Body of pancreas (tissue), 4 donors: ENCODE data around the gene FAM151A. TPM values are rescaled to one million over a fixed set of nuclear protein-coding genes. Genes with fewer than 3 reads are reported as not detected.

Experiments
- ATAC-seq: fragments of 150-250 bp; one replicate; pipeline ENCODE4 v1.9.1; 2016
- DNase-seq, 4 donors: peaks; one replicate each; pipeline ENCODE4 v3.0.0-alpha.2; 2019
- H3K27ac ChIP-seq, 4 donors: fragments of 200-600 bp; sonication (generic); 1 replicate in 3 of 4; 2 replicates in 1 of 4; pipeline versions ENCODE4 v1.5.1 to v1.6.1; 2016 to 2019; ENCODE audit warnings: mild to moderate bottlenecking in 1 of 4, mixed read lengths in 1 of 4, moderate library complexity in 1 of 4
- H3K27me3 ChIP-seq, 2 donors: fragments of 200-600 bp; sonication (generic); one replicate each; pipeline ENCODE4 v1.6.0; 2016; ENCODE audit warnings: mild to moderate bottlenecking in 1 of 2
- H3K36me3 ChIP-seq, 2 donors: fragments of 200-600 bp; sonication (generic); replicated peaks in 1 of 2; 2 replicates each; pipeline ENCODE4 v1.5.1; 2016; ENCODE audit warnings: low read depth in 2 of 2; ENCODE audit not compliant: insufficient read depth in 1 of 2
- H3K4me1 ChIP-seq: fragments of 200-600 bp; sonication (generic); one replicate; pipeline ENCODE4 v1.6.0; 2016
- H3K4me3 ChIP-seq, 2 donors: fragments of 200-600 bp; sonication (generic); 1 replicate in 1 of 2; 2 replicates in 1 of 2; pipeline ENCODE4 v1.5.1; 2016 to 2019
- H3K9me3 ChIP-seq, 3 donors: fragments of 200-600 bp; sonication (generic); 1 replicate in 2 of 3; 2 replicates in 1 of 3; pipeline ENCODE4 v1.5.1; 2016
- POLR2A ChIP-seq, 3 donors: fragments of 450-650 bp; IDR thresholded peaks; one replicate each; pipeline ENCODE4 v1.6.1; 2016; ENCODE audit warnings: antibody characterized with exemption in 3 of 3, mild to moderate bottlenecking in 2 of 3
- WGBS, 2 donors: methylation state at CpG; one replicate each; pipeline ENCODE4 v1.1.5; 2017; 5-methylcytosine and 5-hydroxymethylcytosine counted together
- intact Hi-C: fragments of 100-400 bp; cut with DNase I; formaldehyde crosslinking; loops from one replicate; pipeline ENCODE4 v1.15.1; 2023
- total RNA-seq, 2 donors: library from RNA; depleted of rRNA; stranded (reverse); fragments of >200 nt; gene quantifications; one replicate each; pipeline ENCODE4 v1.1.0, GENCODE V29; 2016
- TF ChIP-seq, protein P1 (sequence below), 7 experiments: fragments of 450-650 bp in 4 of 7; fragments of 200-600 bp in 3 of 7; sonication (generic) in 3 of 7; IDR thresholded peaks; one replicate each; pipeline ENCODE4 v1.5.1; 2016 to 2019; ENCODE audit warnings: antibody characterized with exemption in 7 of 7

Gene FAM151A
- total RNA-seq, 2 donors from 2014 or later, result not detected

DNA sequence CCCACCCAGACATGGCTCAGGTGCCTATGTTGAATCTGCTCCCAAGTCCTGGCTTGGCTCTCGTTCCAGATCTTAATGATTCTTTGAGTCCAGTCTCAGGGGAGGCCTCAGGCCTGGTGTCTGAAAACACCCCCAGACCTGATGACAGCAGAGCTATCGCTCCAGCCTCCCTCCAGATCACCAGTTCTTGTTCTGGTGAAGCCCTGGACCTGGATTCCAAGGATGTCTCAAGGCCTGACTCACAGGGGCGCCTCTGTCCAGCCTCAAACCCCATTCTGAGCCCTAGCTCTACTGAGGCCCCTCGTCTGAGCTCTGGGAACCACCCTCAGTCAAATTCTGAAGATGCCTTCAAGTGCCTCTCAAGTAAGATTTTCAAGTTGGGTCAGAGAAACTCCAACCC lies 29.7 kb upstream of the FAM151A start:
- no peak overlapping the region for H3K4me3 ChIP-seq
- TF ChIP-seq, protein P1, sequence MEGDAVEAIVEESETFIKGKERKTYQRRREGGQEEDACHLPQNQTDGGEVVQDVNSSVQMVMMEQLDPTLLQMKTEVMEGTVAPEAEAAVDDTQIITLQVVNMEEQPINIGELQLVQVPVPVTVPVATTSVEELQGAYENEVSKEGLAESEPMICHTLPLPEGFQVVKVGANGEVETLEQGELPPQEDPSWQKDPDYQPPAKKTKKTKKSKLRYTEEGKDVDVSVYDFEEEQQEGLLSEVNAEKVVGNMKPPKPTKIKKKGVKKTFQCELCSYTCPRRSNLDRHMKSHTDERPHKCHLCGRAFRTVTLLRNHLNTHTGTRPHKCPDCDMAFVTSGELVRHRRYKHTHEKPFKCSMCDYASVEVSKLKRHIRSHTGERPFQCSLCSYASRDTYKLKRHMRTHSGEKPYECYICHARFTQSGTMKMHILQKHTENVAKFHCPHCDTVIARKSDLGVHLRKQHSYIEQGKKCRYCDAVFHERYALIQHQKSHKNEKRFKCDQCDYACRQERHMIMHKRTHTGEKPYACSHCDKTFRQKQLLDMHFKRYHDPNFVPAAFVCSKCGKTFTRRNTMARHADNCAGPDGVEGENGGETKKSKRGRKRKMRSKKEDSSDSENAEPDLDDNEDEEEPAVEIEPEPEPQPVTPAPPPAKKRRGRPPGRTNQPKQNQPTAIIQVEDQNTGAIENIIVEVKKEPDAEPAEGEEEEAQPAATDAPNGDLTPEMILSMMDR (IDR thresholded peaks at IDR 0.05), result no peak
- TF ChIP-seq POLR2A (IDR thresholded peaks at IDR 0.05), result no peak
- DNase-seq, result no peak
- no peaks in the 10 kb centered on the region for H3K36me3 ChIP-seq
- no peak for ATAC-seq
- intact Hi-C loops, result no loop called here
- no peaks in the 10 kb centered on the region for H3K4me1 ChIP-seq
- WGBS, 2 donors, result 83 to 100% methylated on average over 2 to 4 of the region's 4 CpGs
- H3K9me3 ChIP-seq, result no peaks in the 10 kb centered on the region
- no peaks in the 10 kb centered on the region for H3K27me3 ChIP-seq
- no peak overlapping the region for H3K27ac ChIP-seq

DNA sequence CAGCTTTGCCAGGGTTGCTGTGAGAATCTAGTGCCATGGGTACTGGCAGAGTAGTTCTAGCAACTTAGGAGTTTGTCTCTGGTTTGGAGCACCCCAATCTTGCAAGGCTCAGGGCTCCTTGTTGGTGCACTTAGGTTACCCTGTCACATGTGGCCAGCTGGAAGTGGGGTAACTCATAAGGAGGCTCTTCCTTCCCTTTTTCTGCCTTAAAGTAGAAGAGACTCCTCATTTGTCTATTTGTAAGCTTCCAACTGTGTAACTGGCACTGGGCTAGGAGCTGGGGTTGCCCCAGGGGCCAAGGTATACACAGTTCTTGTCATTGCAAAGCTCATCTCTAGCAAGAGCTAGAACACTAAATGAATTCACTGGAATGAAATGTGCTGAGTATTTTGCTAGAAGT lies 28.8 kb upstream of the FAM151A start:
- no peak overlapping the region for H3K27ac ChIP-seq
- H3K27me3 ChIP-seq, result no peaks in the 10 kb centered on the region
- H3K9me3 ChIP-seq, result no peaks in the 10 kb centered on the region
- no peak for ATAC-seq
- no peak for TF ChIP-seq POLR2A (IDR thresholded peaks at IDR 0.05)
- TF ChIP-seq, protein P1 (IDR thresholded peaks at IDR 0.05), result no peak
- DNase-seq, result no peak
- no peak overlapping the region for H3K4me3 ChIP-seq
- no peaks in the 10 kb centered on the region for H3K36me3 ChIP-seq
- intact Hi-C loops, result no loop called here
- no peaks in the 10 kb centered on the region for H3K4me1 ChIP-seq

DNA sequence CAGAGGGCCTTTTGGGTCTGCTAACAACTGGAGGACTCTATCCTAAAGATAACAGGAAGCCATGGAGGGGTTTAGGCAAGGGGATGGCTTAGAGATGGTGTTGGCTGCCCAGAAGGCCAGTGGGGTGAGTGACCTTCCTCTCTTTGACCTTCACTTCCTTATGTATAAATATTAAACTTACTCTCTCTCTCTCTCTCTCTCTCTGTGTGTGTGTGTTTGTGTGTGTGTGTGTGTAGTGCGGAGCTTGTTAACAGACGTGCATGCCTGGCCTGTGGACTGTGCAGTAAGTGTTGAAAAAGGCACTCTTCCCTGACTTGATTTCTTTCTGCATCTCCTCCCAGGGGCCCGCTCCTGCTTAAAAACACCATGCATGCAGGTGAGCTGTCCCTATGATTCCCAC lies 28.3 kb upstream of the FAM151A start:
- ATAC-seq (no peak), DNase-seq (no peak)
- intact Hi-C loops, result no loop called here
- H3K27me3 ChIP-seq, result no peaks in the 10 kb centered on the region
- no peaks in the 10 kb centered on the region for H3K4me1 ChIP-seq
- TF ChIP-seq, protein P1 (IDR thresholded peaks at IDR 0.05), result no peak
- TF ChIP-seq POLR2A (IDR thresholded peaks at IDR 0.05), result no peak
- no peak overlapping the region for H3K27ac ChIP-seq
- H3K4me3 ChIP-seq, result no peak overlapping the region
- WGBS, 2 donors, result 74 to 85% methylated on average over 3 of the region's 3 CpGs
- H3K36me3 ChIP-seq, result no peaks in the 10 kb centered on the region
- H3K9me3 ChIP-seq, result no peaks in the 10 kb centered on the region

DNA sequence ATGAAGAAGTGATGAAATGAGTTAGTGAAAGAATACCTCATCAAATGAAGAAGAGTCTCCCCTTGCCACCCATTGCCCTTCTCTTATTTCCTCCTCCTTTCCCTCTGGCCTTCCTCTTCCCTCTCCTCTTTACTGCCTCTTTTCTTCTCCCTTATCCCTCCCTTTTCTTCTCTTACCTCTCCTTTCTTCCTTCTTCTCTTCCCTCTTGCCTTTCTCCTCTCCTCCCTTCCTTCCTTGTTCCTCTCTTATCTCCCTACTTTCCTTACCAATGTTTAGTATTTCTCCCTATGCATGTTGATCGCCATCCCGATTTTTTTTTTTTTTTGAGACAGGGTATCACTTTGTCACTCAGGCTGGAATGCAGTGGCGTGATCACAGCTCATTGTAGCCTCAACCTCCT lies 27.1 kb upstream of the FAM151A start:
- intact Hi-C loops, result no loop called here
- no peak for ATAC-seq
- Histone ChIP-seq H3K9me3 (no peaks in the 10 kb centered on the region), H3K36me3 (no peaks in the 10 kb centered on the region), H3K27me3 (no peaks in the 10 kb centered on the region), H3K4me3 (no peak overlapping the region), H3K27ac (no peak overlapping the region), H3K4me1 (no peaks in the 10 kb centered on the region)
- WGBS, 2 donors, result 74 to 83% methylated on average over 3 of the region's 3 CpGs
- no peak for DNase-seq
- TF ChIP-seq, protein P1 (IDR thresholded peaks at IDR 0.05), result no peak
- TF ChIP-seq POLR2A (IDR thresholded peaks at IDR 0.05), result no peak

DNA sequence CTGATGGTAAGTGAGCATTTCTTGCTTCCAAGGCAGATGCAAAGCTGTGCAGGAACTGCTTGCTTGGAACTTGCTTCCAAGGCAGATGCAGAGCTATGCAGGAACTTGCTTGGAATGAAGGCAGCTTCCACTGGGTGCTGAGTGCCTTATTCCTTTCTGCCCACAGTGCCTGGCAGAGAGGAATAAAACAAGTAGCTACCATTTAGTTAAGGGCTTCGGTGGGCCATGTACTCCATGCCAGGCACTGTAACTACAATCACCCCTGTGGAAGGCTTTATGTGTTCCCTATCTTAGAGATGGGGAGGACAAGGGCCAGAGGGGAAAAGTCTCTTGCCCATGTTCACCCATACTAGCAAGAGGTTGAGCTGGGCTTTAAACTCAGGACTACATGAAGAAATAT lies 26.6 kb upstream of the FAM151A start:
- intact Hi-C loops, result no loop called here
- no peak for ATAC-seq
- Histone ChIP-seq H3K4me3 (no peak overlapping the region), H3K36me3 (no peaks in the 10 kb centered on the region), H3K4me1 (no peaks in the 10 kb centered on the region), H3K9me3 (no peaks in the 10 kb centered on the region), H3K27me3 (no peaks in the 10 kb centered on the region), H3K27ac (no peak overlapping the region)
- WGBS, 2 donors, result 76 to 86% methylated on average over 1 of the region's 1 CpG
- DNase-seq, result no peak
- TF ChIP-seq POLR2A (IDR thresholded peaks at IDR 0.05), result no peak
- TF ChIP-seq, protein P1 (IDR thresholded peaks at IDR 0.05), result no peak
